GM12878 (cell line): ENCODE results near the gene PAIP1. TPM values are rescaled to one million over a fixed set of nuclear protein-coding genes. Genes with fewer than 3 reads are reported as not detected.

Source experiments
- E4F1 ChIP-seq: fragments of 450-650 bp; IDR thresholded peaks from 2 replicates; pipeline ENCODE4 v1.6.1; 2018; ENCODE audit warnings: borderline replicate concordance, mild to moderate bottlenecking; ENCODE audit not compliant: partially characterized antibody
- NRF1 ChIP-seq: conservative IDR thresholded peaks from 2 replicates; pipeline ENCODE4 v1.6.1; 2011; ENCODE audit warnings: mild to moderate bottlenecking, low read depth, low read length, improper control_type of control experiment
- RUNX3 ChIP-seq: IDR thresholded peaks from 2 replicates; pipeline ENCODE4 v1.6.1; 2012; ENCODE audit warnings: low read length, inconsistent platforms
- ZBTB40 ChIP-seq: fragments of 450-650 bp; IDR thresholded peaks from 2 replicates; pipeline ENCODE4 v1.6.1; 2016; ENCODE audit warnings: mild to moderate bottlenecking, moderate library complexity, borderline replicate concordance
- polyA plus RNA-seq, 11 experiments: library from polyadenylated mRNA; depleted of rRNA in 4 of 11; unstranded in 6 of 11; stranded (reverse) in 5 of 11; fragments of >200 nt; fragmentation: Nextera tagmentation in 4 of 11; fragmentation: Illumina TruSeq in 1 of 11; extraction: Ambion mirVana in 4 of 11; extraction: Trizol in 1 of 11; gene quantifications; 1 replicate in 1 of 11; 2 replicates in 10 of 11; pipeline versions ENCODE4 v1.2.1 to v1.2.3, GENCODE V29; 2011 to 2016; ENCODE audit warnings: inconsistent platforms in 2 of 11, missing spikeins in 2 of 11, low read depth in 1 of 11
- total RNA-seq, 4 experiments: library from RNA; depleted of rRNA in 3 of 4; stranded (reverse); fragments of >200 nt in 3 of 4; fragmentation: Illumina TruSeq in 1 of 4; extraction: Trizol in 1 of 4; gene quantifications; 2 replicates each; pipeline versions ENCODE4 v1.2.1 to v1.2.3, GENCODE V29; 2013 to 2021

Gene PAIP1
- total and polyA plus RNA-seq, 10 of the 15 experiments (the other 5 are each of a cell fraction or from before 2014, with no cell fraction given), result 37.4 to 90.9 (median 57.0) TPM

GRCh38 chr5:43571237-43571636 is 14.4 kb upstream of the PAIP1 start (continued):
- TF ChIP-seq E4F1 (no peak), NRF1 (no peak), RUNX3 (no peak), ZBTB40 (no peak)
- TF ChIP-seq, all 136 proteins: peak for 0
